Measurements from ENCODE around the gene BORCS6.

DNA sequence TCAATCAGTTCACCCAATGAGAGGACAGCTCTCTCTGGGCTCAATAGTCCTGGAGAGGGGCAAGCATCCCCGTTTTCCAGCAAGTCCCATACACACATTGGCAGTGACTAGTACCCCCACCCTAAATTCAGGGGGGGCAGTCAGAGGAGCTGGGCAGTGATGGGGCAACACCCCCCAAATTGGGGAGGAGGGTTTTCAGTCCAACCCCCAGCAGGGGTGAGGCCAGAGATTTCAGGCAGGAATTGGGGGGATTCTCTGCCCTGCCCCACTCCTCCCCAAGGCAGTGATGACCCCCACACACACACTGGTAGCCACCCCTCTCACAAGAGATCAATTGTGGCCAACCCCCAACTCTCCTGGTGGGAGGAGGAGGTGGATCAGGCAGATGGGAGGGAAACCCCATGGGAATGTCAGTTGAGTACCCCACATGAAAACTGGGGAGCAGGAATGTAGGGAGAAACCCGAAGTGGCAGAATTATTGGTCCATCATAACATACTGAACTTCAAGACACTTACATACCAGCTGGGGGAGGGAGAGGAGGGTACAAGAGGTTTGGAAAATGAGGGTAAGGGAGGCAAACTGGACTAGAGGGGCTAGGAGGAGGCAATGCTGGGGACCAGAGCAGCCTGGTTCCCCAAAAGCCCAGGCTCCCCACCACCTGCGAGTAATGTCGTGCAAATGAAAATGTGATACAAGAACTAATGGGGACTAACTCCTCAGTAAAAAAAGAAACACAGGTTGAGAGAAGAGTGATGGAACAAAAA is 30.3 kb downstream of the BORCS6 start:
- TF ChIP-seq EZH2 (IDR thresholded peaks at IDR 0.05) (no peak), RAD21 (IDR thresholded peaks at IDR 0.05; ENCODE audit: low read depth) (no peak), POLR2AphosphoS5 (IDR thresholded peaks at IDR 0.05; ENCODE audit: low read depth, low read length) (no peak), POLR2A (IDR thresholded peaks at IDR 0.05; ENCODE audit: borderline replicate concordance, extremely low read depth, insufficient read depth, insufficient read length) (no peak)
- TF ChIP-seq, protein P1, sequence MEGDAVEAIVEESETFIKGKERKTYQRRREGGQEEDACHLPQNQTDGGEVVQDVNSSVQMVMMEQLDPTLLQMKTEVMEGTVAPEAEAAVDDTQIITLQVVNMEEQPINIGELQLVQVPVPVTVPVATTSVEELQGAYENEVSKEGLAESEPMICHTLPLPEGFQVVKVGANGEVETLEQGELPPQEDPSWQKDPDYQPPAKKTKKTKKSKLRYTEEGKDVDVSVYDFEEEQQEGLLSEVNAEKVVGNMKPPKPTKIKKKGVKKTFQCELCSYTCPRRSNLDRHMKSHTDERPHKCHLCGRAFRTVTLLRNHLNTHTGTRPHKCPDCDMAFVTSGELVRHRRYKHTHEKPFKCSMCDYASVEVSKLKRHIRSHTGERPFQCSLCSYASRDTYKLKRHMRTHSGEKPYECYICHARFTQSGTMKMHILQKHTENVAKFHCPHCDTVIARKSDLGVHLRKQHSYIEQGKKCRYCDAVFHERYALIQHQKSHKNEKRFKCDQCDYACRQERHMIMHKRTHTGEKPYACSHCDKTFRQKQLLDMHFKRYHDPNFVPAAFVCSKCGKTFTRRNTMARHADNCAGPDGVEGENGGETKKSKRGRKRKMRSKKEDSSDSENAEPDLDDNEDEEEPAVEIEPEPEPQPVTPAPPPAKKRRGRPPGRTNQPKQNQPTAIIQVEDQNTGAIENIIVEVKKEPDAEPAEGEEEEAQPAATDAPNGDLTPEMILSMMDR (IDR thresholded peaks at IDR 0.05 in 2 of 3, conservative IDR thresholded peaks at IDR 0.05 in 1 of 3; ENCODE audit: borderline replicate concordance in 1 of 3, insufficient read depth in 1 of 3, low read depth in 2 of 3, low read length in 2 of 3): no peak
